NCI-H1105 treated with DMSO at 0.1 percent for 48 hours (cell line): ENCODE results near the gene SLC2A4.

Experiments
- DNase-seq: peaks from one replicate; lab custom pipeline; 2025; lab: John Stamatoyannopoulos, UW

The SLC2A4 gene

DNA sequence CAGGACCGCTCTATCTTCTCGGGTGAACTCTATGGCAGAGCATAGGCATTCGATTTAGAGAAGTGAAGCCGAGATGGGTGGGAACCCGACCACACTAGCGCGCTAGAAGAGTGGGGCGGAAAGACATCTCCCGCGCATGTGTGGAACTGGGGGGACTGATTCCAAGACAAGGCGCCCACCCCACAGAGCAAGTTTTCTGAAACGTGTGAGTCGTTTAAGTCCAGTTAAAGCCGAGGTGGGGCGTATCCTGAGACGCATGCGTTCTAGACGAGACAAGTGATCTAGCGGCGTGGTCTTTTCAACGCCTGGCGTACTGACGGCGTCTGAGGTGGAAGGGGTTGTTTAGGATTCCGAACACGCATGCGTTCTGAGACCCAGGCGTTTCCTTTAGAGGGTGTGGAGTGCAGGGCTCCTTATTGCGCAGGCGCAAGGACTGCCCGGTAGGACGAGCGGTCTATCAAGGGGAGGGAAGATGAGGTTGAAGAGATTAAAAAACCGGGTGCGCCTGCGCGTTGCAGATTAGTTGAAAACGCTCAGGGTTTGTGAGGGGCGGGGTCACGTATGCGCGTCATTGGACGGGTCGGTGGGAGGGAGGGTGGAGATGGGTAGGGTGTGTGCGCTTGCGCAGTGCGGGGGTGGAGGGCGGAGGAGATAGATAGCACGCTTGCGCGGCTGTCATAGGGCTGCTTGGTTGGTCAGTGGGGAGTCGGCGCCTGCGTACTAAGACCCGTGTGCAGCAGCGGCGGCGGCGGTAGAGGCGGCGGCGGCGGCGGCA is 25.6 kb downstream of the SLC2A4 start, which contains the start of gene EIF5A:
TSS of gene EIF5A (plus strand) at position 718 of the 775 bp plus-strand sequence. CDS start 2,008 bp downstream, outside the sequence.
- DNase-seq, result peak; percentile 100

DNA sequence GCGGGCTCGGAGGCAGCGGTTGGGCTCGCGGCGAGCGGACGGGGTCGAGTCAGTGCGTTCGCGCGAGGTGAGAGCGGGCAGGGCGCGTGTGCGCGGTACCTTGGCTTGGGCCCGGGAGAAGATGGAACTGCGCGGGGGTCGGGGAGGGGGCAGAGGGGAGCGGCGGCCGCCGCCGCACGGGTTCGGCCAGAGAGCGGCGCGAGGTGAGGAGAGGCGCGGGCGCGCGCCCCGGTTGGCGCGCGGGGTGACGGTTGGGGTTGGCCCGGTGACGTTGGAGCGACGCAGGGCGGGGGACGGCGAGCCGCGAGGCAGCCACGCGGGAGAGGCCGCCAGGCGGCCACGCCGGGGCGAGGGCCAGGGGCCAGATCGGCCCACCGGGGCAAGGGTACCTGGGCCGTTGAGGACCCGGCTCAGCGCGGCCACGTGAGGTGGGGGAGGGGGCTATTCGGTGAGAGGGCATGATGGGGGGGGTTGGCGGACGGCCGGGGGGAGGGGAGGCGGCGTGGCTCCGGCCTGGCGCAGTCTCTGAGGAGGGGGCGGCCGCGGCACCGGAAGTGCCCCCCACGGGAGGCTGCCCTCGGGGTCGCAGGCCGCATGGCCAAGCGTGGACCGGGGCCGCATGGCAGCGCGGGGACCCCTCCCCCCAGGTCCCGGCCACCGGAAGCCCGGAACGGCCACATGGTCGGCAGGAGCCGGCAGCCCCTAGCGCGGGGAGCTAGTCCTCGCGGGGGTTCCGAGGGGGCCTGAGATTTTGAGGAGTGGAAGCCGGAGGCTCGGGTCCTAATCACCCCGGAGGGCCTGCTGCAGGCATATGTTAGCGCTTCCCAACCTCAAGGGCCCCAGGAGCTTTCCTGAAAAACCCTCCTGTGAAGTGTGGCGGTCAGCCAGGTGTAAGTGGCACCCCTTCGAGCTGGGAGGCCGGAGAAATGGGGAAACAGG is 26.4 kb downstream of the SLC2A4 start:
- no peak for DNase-seq

DNA sequence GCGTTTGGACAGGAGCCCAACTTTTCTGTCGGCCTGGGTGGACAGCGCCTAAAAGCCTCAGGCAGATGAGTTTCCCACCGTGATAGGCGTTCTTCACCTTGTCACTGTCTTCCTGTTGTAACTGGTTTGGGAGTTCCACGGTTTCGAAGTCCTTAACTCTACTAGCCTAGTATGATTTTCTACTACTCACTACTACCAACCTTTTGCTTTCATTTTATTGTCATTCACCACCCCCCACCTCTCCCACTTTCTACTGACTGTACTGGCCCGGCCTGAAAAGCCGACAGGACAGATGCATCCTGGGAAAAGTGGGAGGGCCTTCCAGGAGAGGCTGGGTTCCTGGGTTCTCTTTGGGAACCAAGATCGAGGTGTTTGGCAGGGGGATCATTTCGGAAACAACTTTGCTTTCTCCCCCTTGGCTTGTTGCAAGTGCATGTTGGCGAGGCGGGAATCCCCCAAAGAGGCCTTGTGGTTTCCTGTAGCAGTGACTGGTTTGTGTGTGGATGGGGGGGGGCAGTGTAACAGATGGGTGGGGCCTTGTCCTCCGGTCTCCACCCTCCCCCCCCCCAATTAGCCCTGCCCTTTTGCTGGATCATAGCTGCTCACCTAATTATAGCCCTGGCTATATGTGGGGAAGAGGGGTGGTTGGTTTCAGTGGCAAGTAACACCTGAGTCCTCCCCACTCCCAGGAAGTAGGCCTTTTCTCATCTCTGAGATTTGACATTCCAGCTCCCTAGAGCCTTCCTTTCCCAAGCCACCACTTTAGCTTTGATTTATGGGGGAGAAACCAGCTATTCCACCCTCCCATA is 27.3 kb downstream of the SLC2A4 start:
- DNase-seq, result peak; percentile 79

DNA sequence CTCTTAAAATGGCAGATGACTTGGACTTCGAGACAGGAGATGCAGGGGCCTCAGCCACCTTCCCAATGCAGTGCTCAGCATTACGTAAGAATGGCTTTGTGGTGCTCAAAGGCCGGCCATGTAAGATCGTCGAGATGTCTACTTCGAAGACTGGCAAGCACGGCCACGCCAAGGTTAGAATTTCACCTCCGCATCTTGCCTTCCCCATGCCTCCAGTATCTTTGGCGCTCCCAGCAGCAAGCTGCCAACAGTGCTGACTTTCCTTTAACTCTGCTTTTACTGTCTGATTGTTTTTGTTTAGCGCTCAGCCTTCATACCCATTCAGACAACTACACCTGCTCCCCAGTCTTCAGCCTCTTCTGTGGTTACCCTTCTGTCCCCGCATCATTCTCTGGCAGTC is 28.1 kb downstream of the SLC2A4 start:
- DNase-seq, result no peak

DNA sequence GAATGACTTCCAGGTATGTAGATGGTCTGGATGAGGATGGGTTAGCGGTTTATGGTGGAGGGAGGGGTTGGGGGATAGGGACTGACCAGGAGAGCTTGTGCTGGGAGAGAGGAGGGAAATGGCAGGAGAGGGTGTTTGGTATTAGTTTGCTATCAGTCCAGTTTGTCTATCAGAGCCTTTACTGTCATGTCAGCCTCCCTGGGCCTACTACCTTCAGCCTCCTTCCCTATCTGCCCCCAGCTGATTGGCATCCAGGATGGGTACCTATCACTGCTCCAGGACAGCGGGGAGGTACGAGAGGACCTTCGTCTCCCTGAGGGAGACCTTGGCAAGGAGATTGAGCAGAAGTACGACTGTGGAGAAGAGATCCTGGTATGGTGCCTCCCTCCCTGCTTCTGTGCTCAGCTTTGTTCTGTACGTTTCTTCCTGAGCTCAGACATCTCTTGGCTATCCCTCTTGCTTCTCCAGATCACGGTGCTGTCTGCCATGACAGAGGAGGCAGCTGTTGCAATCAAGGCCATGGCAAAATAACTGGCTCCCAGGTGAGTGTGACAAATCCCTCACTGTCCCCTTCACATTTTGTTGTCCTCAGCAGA is 29.7 kb downstream of the SLC2A4 start:
- DNase-seq, result no peak

DNA sequence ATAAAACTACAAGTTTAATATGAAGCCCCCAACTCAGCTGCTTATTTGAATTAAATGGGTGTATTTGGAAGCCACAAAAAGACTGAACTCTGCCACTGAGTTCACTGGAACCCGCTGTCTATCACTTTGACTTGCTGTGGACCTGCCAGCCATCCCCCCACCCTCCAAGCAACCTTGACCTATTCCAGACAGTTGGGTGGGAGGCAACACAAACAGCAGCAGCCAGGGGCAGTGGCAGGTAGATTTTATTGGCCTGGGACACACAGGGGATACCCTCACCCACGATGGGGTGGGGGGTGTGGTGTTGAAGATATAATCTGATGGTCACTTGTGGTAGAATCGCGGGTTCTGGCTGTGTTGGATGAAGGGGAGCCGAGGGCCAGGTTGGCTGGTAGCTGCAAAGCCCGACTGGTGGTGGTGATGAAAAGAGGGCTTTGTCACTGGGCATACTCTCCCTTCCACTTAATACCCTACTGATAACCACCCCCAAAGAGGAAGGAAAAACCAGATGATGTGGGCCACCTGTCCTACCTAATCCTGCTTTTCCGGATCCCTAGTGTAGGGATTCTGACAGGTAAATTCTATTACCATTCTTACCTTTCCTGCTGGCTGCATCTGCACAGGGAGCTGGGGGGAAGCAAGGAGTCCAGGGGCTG is 31.0 kb downstream of the SLC2A4 start:
- DNase-seq, result no peak

DNA sequence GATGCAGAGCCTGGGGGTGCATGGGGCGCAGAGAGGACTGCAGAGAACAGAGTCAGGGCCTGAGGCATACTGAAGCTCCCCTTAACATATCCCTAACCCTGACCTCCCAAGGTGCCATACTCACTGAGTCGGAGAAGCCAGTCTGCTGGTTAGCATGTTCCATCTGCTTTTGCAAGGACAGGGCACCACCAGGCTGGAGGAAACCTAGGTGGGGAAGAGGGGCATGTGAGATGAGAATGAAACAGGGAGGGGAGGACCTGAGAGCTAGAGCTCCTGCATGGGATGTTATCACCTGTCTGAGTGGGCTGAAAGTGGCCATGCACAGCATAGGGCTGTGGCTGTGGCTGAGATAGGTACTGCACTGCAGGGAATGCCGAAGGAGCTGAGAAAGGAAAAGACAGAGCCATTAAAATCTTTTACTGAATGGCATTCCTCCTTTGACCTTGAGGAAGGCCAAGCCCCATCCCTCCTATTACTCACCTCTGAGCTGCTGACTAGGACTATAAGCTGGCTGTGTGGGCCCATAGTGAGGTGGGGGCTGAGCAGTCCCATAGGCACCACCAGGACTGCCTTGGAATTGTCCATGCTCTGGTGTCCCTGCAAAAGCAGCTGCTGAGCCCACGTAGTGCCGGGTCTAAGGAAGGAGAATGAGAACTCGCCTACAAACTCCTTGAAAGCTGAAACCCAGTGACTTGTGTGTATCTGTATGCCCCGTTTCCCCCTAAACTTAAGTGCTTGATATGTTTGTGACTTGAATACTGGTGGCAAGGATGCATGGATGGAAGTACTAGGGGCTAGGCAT is 31.8 kb downstream of the SLC2A4 start:
- DNase-seq, result no peak

DNA sequence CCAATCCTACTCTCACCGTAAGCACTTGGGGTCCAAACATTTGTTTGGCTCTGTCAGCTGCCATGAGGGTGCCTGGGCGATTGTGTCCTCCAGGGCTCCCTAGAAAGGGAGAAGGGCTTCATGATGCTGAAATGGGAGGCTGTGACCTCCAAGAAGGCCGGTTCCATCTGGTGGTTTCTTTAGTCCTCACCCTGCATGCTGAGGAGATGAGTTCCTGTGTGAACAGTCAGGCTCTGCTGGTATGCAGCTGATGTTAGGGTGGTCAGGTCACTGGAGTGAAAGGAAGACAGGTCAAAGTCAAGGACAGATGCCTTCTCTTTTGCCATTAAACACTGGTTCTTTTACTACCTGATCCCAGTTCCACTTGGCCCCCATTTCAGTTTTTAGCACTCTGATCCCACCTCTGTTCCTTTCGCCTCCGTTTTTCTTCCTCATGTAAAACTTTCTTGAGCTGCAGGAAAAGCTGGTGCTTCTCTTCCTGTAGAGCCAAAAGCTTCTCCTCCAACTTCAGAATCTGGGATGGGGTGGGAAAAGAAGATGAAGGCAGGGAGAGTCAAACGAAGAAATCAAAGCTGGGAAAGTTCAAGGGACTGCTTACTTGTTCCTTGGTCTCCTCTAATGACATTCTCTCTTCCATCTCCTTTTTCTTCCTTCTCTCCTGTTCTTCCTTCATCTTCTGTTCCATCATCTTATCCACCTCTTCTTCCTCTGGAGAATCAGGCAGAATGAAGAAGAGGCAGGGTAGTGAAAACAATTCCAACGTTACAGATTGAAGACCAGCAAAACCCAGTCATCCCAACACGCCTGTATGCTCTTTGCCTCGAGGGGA is 32.6 kb downstream of the SLC2A4 start:
- DNase-seq, result no peak

DNA sequence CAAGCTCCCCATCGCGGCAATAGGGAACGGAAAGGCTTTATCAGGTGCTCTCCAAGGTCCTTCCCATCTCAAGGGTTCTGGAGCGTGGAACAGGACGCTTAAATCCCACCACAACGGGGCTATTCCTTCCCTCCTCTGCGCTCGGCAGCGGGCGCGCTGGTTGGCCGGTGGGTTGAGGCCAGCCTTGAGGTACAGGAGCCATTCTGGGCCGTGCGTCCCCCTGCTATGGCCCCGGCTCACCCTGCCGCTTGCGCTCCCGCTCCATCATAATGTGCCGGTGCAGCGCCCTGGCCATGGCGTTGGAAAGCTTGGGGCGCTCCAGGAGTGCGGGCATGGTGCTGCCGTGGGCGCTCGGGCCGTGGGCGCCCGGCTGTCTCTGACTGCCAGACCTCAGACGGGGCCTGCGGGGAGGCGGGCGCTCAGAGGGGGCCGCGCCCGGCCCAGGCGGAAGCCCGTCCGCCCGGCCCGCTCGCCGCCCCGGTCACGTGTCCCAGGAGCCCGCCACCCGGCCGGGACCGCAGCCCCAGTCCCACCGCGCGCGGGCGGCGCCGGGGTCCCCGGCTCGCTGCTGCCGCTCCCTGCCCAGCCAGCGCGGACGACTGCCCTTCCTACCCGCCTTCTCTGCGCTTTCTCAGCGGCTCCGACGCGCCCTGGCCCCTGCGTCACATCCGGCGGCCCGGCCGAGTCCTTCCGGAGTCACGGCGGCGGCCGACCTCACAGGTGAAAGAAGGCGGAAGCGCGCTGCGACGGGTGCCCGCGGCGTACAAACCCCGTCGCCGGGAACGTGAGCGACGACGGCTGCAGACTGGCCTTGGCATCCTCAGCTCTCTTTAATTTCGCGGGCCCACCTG is 33.4 kb downstream of the SLC2A4 start, which contains the start of gene GPS2:
TSS of gene GPS2 (minus strand) at position 642 of the 851 bp plus-strand sequence. CDS start at position 334, 308 bp downstream.
- DNase-seq, result peak; percentile 82

DNA sequence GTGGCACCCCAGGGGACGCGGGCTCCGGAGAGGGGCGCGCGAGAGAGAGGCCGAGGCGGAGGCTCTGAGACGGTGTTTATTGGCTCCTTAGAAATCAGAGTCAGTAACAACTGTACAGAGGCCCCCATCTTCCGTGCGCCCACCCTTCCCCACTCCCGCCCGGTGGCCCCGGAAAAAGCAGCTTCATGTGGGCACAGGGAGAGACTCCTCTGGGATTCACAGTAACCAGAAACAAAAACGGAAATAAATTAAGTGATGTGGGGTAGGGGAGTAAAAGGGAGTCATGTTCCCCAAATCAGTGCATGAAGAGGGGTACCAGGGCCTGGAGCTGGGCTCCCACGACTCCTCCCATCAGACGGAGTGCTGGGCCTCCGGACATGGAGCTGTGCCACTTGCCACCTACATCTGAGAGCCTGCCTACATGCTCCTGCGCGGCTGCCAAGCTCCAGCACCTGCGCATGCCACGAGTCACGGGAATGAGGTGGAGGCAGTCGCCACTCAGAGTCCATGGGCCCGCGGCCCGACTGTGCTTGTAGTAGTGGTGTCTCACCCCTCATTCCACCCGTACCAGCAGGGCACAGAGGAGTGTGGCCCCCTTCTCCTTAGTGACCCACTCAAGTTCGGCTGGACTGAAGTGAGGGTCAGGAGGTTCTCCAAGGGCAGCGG is 34.2 kb downstream of the SLC2A4 start:
- DNase-seq, result peak; percentile 46

DNA sequence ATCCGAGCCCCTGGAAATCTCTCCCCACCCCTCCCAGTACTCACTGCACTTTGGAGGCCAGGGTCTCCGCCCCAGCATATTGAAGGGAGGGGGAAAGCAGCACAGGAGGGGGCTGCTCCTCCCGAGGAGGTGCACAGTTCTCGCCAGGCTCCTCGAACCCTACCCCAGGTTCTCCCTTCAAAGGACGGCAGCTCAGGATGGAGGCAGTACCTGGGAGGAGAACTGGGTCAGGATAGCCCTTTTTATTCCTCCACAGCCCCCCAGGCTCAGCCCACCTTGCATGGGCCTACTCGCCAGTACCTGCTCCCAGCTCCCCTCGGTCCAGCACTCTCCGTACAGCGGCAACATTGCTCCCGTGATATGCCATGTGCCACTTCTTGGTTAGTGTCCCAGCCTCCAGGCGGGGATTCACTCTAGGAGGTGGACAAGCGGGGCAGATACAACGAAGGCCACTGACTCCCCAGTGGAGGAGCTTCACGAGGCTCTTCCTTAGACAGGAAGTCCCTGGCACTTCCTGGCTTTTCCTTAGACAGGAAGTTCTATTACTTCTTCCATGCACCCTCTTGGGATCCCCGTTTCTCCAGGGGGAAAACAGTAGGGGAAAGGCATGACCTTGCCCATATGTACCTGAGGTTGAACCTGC is 35.8 kb downstream of the SLC2A4 start:
- no peak for DNase-seq

DNA sequence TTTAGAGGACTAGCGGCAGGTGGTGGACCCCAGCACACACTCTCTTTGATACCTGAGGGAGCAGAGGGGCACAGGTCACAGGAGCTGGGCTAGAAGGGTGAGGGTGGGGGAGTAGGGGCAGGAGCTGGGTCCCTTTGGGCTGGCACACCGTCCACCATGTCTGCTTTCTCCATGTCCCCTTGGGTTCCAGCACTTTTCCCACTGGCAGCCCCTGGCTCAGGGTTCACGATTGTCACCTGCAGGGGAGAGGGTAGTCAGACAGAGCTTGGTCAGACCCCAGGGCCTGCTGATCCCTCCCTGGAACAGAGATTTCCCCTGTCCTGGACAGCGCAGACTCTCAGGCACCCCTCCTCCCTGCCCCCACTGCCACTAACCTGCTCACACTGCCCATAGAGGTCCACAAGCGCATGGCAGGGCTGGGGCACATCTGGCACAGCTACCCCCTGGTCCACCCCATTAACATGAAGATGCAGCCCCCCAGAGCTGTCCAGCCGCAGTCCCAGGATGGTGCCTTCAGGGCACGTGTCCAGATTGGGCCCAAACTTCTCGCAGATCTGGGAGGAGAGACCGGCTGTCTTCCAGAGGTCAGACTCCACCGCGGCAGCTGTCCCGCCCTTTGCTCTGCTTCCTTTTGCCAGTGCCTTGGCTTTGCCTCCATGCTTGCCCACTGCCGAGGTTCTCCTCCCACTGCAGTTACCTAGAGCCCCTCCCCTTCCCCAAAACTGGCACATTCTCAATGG is 36.8 kb downstream of the SLC2A4 start:
- DNase-seq, result no peak

DNA sequence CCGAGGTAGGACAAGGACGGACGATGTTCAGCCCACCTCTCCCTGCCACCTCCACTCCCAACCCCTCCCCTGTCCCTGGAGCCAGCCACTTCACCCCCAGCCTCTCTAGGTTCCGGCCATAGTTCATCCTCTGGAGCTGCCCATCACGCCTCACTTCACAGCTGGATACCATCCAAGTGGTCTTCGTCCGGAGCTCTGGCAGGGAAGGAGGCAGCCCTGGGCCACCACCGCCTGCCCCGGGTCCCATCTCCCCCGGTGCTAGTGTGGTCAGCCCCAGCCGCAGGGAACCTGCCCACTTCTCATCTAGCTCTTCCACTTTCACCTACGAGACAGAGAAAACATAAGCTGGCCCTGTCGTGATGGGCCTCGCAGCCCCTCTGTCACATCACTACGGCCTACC is 39.9 kb downstream of the SLC2A4 start:
- DNase-seq, result no peak

DNA sequence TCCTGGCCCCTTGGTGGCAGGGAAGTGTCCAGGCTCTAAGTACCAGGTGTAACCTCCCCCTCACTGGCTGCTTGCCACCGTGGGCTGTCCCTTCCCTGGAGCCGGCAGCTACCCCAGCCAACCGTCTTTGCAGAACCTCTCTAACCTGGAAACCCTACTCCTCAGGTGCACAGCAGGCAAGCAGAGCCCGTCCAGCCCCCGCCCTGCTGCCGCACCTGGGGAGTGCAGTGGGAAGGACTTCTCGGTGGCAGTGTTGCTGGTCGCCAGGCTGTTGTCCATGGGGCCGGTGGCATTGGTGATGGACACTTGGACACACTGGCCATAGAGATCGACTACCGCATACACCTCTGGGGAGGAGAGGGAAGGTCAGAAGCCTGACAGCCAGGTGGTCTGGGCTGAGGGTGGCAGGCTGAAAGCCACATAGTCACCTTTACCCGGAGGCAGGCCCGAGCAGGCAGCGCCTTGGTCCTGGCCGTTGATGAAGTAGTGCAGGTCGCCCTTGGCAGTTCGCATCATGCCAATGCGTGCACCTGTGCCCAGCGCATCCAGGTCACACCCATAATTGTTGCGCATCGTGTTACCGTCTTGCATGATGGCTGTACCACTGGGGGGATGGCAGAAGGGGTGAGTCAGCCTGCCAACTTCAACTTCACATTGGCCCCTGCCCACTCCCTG is 41.1 kb downstream of the SLC2A4 start:
- DNase-seq, result no peak

DNA sequence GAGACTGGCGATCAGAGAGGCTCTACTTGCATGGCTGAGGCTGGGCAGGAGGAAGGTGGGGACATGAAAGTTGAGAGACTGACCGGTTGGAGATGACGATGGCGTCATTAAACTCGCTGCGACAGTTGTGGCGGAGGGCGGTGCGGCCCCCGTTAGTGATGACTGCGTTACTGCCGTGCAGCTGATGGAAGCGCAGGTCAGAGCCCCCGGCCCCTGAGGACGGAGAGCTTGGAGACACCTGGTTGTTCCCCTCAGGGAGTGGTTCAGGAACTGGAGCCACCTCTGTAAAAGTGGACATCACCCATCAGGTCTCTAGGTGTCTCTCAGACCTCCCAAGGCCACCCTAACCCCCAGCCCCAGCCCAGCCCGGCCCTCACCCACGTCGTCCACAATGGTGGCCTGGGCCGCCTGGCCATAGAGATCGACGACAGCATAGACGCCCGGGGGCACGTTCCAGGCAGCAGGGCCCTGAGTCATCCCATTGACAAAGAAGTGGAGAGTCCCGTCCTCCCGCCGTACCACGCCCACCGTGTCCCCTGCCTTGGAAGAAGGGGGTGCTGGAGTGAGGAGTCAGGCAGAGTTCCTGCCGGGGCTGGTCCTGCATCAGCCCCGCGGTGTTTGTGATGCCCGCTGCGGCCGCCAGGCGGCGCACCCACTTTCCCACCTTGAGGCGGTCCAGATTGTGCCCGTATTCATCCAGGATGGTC is 42.4 kb downstream of the SLC2A4 start:
- DNase-seq, result no peak
